Esophagus muscularis mucosa (tissue), 3 donors: Measurements from ENCODE around the gene BRD3OS.

Source experiments
- EP300 ChIP-seq: sonication (generic); formaldehyde crosslinking; IDR thresholded peaks from one replicate; pipeline ENCODE4 v1.6.1; 2017; ENCODE audit warnings: antibody characterized with exemption
- TF ChIP-seq, protein P1 (sequence below), 3 experiments: fragments of 200-600 bp in 2 of 3; fragments of 450-650 bp in 1 of 3; sonication (generic) in 2 of 3; IDR thresholded peaks; one replicate each; pipeline ENCODE4 v1.5.1; 2017 to 2019; ENCODE audit warnings: antibody characterized with exemption in 3 of 3, mild to moderate bottlenecking in 2 of 3, moderate library complexity in 1 of 3

DNA sequence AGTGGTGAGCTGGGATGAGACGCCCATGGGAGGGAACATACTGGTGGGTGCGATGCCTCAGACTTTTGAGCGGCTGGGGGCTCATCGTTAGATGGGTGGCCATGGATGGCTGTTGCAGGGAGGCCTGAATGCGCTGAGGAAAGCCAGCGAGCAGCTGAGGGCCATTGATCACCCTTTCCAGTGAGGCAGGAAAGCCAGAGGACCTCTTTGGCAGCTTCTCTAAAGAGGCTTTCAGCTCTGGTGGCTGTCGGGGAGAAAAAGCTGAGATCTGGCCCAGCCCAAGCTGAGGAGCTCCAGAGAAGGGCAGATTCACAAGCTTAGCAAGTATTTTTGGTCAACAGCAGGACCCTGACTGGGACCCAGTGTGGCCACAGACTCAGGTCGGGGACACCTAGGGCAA is 19.9 kb upstream of the BRD3OS start:
- TF ChIP-seq, protein P1, sequence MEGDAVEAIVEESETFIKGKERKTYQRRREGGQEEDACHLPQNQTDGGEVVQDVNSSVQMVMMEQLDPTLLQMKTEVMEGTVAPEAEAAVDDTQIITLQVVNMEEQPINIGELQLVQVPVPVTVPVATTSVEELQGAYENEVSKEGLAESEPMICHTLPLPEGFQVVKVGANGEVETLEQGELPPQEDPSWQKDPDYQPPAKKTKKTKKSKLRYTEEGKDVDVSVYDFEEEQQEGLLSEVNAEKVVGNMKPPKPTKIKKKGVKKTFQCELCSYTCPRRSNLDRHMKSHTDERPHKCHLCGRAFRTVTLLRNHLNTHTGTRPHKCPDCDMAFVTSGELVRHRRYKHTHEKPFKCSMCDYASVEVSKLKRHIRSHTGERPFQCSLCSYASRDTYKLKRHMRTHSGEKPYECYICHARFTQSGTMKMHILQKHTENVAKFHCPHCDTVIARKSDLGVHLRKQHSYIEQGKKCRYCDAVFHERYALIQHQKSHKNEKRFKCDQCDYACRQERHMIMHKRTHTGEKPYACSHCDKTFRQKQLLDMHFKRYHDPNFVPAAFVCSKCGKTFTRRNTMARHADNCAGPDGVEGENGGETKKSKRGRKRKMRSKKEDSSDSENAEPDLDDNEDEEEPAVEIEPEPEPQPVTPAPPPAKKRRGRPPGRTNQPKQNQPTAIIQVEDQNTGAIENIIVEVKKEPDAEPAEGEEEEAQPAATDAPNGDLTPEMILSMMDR (IDR thresholded peaks at IDR 0.05): no peak
- no peak for TF ChIP-seq EP300
